Thoracic aorta (tissue), 2 donors: ENCODE results near the gene FMNL2. TPM values are rescaled to one million over a fixed set of nuclear protein-coding genes. Genes with fewer than 3 reads are reported as not detected.

Experiments used
- ATAC-seq: fragments of 150-250 bp; one replicate; pipeline ENCODE4 v1.8.0; 2017; ENCODE audit warnings: low read depth; ENCODE audit not compliant: insufficient number of reproducible peaks, low FRiP score
- DNase-seq: peaks from one replicate; pipeline ENCODE4 v3.0.0-alpha.2; 2020; ENCODE audit warnings: low spot score
- H3K27ac ChIP-seq, 2 donors: fragments of 200-600 bp; sonication (generic); 1 replicate in 1 of 2; 2 replicates in 1 of 2; pipeline ENCODE4 v1.5.1; 2016; ENCODE audit warnings: mild to moderate bottlenecking in 2 of 2, moderate library complexity in 2 of 2
- H3K27me3 ChIP-seq: fragments of 200-600 bp; sonication (generic); replicated peaks from 2 replicates; pipeline ENCODE4 v1.6.0; 2016; ENCODE audit warnings: mild to moderate bottlenecking; ENCODE audit not compliant: insufficient read depth
- H3K36me3 ChIP-seq: fragments of 200-600 bp; sonication (generic); one replicate; pipeline ENCODE4 v1.5.1; 2016
- H3K4me1 ChIP-seq, 2 donors: fragments of 200-600 bp; sonication (generic); 1 replicate in 1 of 2; 2 replicates in 1 of 2; pipeline versions ENCODE4 v1.5.1 to v1.6.0; 2016; ENCODE audit warnings: low read depth in 2 of 2, mild to moderate bottlenecking in 1 of 2; ENCODE audit not compliant: control insufficient read depth in 1 of 2
- H3K4me3 ChIP-seq: fragments of 200-600 bp; sonication (generic); 2 replicates; pipeline ENCODE4 v1.5.1; 2016; ENCODE audit warnings: mild to moderate bottlenecking
- H3K9me3 ChIP-seq: fragments of 200-600 bp; sonication (generic); 2 replicates; pipeline ENCODE4 v1.5.1; 2016
- total RNA-seq, 2 donors: library from RNA; depleted of rRNA; stranded (reverse); fragments of >200 nt; gene quantifications; one replicate each; pipeline versions ENCODE4 v1.1.0 to v1.2.3, GENCODE V29; 2016
- TF ChIP-seq, protein P1 (sequence below): fragments of 200-600 bp; sonication (generic); IDR thresholded peaks from one replicate; pipeline ENCODE4 v1.5.1; 2019; ENCODE audit warnings: antibody characterized with exemption

FMNL2 gene
- total RNA-seq, 2 donors from 2014 or later: 30.6 to 87.0 TPM

- DNase-seq (no peak), ATAC-seq (no peak)
- Histone ChIP-seq H3K4me3 (no peak overlapping the region), H3K27me3 (no peaks in the 10 kb centered on the region), H3K4me1 (peaks cover 22 to 53% of the 10 kb centered on the region in 2 donors), H3K9me3 (no peaks in the 10 kb centered on the region), H3K27ac (no peak overlapping the region), H3K36me3 (no peaks in the 10 kb centered on the region)
- TF ChIP-seq, protein P1, sequence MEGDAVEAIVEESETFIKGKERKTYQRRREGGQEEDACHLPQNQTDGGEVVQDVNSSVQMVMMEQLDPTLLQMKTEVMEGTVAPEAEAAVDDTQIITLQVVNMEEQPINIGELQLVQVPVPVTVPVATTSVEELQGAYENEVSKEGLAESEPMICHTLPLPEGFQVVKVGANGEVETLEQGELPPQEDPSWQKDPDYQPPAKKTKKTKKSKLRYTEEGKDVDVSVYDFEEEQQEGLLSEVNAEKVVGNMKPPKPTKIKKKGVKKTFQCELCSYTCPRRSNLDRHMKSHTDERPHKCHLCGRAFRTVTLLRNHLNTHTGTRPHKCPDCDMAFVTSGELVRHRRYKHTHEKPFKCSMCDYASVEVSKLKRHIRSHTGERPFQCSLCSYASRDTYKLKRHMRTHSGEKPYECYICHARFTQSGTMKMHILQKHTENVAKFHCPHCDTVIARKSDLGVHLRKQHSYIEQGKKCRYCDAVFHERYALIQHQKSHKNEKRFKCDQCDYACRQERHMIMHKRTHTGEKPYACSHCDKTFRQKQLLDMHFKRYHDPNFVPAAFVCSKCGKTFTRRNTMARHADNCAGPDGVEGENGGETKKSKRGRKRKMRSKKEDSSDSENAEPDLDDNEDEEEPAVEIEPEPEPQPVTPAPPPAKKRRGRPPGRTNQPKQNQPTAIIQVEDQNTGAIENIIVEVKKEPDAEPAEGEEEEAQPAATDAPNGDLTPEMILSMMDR: no peak
Observed at GRCh38 chr2:152441961-152442360, 107.0 kb downstream of the FMNL2 start.

GRCh38 chr2:152443771-152444170, 108.8 kb downstream of the FMNL2 start:
- Histone ChIP-seq H3K4me3 (no peak overlapping the region), H3K4me1 (peaks cover 22 to 54% of the 10 kb centered on the region in 2 donors), H3K27ac (no peak overlapping the region), H3K27me3 (no peaks in the 10 kb centered on the region), H3K36me3 (no peaks in the 10 kb centered on the region), H3K9me3 (no peaks in the 10 kb centered on the region)
- ATAC-seq (no peak), DNase-seq (no peak)
- TF ChIP-seq, protein P1: no peak

GRCh38 chr2:152444448-152444847, 109.5 kb downstream of the FMNL2 start:
- TF ChIP-seq, protein P1: no peak
- no peak for ATAC-seq
- Histone ChIP-seq H3K36me3 (no peaks in the 10 kb centered on the region), H3K4me3 (no peak overlapping the region), H3K4me1 (peaks cover 22 to 55% of the 10 kb centered on the region in 2 donors), H3K27ac (peak overlapping the region in 1 of 2 donors; percentile 21), H3K9me3 (no peaks in the 10 kb centered on the region), H3K27me3 (no peaks in the 10 kb centered on the region)
- DNase-seq: no peak

DNA sequence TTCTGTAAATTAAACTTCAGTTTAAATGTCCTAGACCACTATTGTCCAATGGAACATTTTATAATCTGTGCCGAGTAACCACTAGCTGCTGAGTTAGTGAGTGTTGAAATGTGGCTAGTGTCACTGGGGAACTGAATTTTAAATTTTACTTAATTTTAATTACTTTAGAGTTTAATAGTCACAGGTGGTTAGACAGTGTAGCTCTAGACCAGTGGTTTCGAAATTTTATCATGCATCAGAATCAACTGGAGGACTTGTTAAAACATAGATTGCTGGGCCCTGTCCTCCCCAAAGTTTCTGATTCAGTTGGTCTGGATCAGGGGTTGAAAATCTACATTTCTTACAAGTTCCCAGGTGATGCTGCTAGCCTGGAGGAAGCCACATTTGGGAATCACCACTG, 110.4 kb downstream of the FMNL2 start:
- no peak for ATAC-seq
- peaks cover 22 to 55% of the 10 kb centered on the region in 2 donors for H3K4me1 ChIP-seq

GRCh38 chr2:152445791-152446201, 110.8 kb downstream of the FMNL2 start:
- DNase-seq: no peak

More for the DNA sequence above, 110.4 kb downstream of the FMNL2 start:
- Histone ChIP-seq H3K9me3 (no peaks in the 10 kb centered on the region), H3K27me3 (no peaks in the 10 kb centered on the region), H3K36me3 (no peaks in the 10 kb centered on the region), H3K4me3 (no peak overlapping the region), H3K27ac (peak overlapping the region in 1 of 2 donors; percentile 14)
- TF ChIP-seq, protein P1: no peak
- no peak for DNase-seq

More at GRCh38 chr2:152445791-152446201, 110.8 kb downstream of the FMNL2 start:
- H3K4me3 ChIP-seq: no peak overlapping the region
- peaks cover 22 to 55% of the 10 kb centered on the region in 2 donors for H3K4me1 ChIP-seq
- no peaks in the 10 kb centered on the region for H3K27me3 ChIP-seq
- TF ChIP-seq, protein P1: no peak
- H3K36me3 ChIP-seq: no peaks in the 10 kb centered on the region
- ATAC-seq: peak; percentile 64
- H3K9me3 ChIP-seq: no peaks in the 10 kb centered on the region
- H3K27ac ChIP-seq: peak overlapping the region in 1 of 2 donors; percentile 14
